GM18507 (cell line): ENCODE results near the gene MTHFS.

Experiments used
- DNase-seq: peaks from one replicate; pipeline ENCODE4 v3.0.0; 2011; ENCODE audit warnings: low read depth; ENCODE audit not compliant: insufficient read length; ENCODE audit errors: extremely low spot score
- FAIRE-seq: peaks from 2 replicates; lab custom pipeline; 2011; peaks lifted over from hg19 to GRCh38; lab: Jason Lieb, UNC

The MTHFS gene

DNA sequence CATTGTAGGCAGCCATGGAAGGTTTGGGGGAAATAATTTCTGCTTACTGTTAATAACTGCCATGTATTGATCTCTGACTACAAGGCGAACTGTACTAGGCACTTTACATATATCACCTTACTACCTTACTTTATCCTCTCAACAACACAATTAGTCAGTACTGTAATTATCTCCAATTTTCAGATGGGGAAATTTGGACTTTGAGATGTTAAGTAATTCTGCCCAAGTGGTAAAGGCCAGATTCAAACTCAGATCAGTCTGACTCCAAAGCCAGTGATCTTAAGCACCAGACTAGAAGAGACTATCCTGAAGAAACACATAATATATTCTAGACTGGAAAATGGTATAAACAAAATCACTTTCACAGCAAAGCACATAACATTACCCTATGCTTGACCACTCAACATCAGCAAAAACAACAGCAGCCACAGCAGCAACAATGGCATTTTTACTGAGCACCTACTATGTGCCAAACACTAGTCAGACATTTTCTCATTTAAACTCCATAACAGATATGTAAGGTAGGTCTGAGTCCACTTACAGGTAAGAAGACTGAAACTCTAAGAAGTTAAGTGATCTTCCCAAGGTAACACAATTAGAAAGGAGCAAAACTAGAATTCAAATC lies 13.1 kb downstream of the MTHFS start:
- FAIRE-seq: peak; percentile 38
- no peak for DNase-seq

- no peak for DNase-seq
Measured at GRCh38 chr15:79881668-79882067, 15.1 kb downstream of the MTHFS start.

DNA sequence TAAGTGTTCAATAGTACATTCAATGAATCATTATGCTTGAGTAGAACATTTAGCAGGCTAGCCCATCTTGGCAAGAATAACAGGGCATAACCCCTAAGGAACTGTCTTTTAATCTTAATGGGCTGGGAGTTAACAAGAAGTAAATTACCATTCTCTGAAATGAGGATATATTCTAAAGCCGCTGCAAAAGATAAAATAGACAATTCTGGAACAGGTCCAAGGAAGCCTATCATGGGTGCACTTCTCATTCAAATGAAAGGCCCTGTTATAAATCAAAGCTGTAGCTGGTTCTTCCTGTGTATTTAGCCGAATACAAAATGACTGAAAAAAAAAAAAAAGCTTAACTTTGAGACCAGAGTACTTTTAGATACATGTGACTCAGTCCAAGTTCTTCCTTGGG lies 15.6 kb downstream of the MTHFS start:
- FAIRE-seq (no peak), DNase-seq (no peak)

More at GRCh38 chr15:79881668-79882067, 15.1 kb downstream of the MTHFS start:
- FAIRE-seq: peak; percentile 60

DNA sequence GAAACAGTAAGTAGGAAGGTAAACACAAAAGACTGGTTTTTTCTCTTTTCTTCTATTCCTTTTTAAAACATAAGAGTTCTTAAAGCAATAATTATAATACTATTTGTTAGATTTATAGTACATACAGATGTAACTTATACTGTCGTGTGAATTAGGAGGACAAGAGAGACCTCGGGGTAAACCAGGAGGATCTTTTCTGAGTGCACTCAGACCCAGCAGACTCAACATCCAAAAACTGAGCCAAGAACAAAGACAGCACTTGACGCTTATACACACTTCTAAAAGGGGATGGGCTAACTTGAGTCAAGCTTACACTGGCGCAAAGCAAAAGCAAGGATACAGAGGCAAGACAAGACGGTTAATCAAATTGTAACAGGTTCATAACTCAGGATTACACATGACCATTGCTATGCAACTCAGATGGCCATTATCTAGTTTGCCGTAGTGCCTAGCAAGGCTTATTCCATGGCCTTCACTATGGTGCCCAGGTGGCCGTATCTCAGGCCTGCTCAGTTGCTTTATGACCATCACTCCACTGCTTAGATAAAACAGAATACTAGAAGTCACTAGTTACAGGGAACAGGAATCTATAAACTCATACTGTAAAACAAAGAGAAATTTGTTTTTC lies 18.6 kb downstream of the MTHFS start:
- DNase-seq (no peak), FAIRE-seq (no peak)

DNA sequence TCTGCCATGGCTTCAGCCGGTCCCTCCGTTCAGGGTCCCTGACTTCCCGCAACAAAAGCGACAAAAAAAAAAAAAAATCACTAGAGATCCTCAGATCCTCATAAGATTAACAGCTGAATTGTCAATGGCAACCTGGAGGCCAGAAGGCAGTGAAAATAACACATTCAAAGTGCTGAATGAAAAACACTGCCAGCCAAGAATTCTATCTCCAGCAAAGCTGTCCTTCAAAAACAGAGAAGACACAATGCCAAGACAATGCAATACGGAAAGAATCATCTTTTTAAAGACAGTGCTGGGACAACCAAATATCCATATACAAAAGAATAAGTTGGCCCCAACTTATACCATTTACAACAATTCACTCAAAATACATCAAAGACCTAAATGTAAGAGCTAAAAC lies 21.6 kb downstream of the MTHFS start:
- FAIRE-seq: no peak
- DNase-seq: no peak

- no peak for DNase-seq
Measured at GRCh38 chr15:79874242-79874641, 22.6 kb downstream of the MTHFS start.

GRCh38 chr15:79872358-79873017 lies 24.3 kb downstream of the MTHFS start:
- DNase-seq (no peak), FAIRE-seq (no peak)

More at GRCh38 chr15:79874242-79874641, 22.6 kb downstream of the MTHFS start:
- no peak for FAIRE-seq

- DNase-seq (no peak), FAIRE-seq (no peak)
Measured at GRCh38 chr15:79868554-79868953, 28.3 kb downstream of the MTHFS start.

- DNase-seq (no peak), FAIRE-seq (no peak)
Measured at GRCh38 chr15:79863886-79864285, 32.9 kb downstream of the MTHFS start.

GRCh38 chr15:79862191-79862590 lies 34.6 kb downstream of the MTHFS start:
- FAIRE-seq: no peak

DNA sequence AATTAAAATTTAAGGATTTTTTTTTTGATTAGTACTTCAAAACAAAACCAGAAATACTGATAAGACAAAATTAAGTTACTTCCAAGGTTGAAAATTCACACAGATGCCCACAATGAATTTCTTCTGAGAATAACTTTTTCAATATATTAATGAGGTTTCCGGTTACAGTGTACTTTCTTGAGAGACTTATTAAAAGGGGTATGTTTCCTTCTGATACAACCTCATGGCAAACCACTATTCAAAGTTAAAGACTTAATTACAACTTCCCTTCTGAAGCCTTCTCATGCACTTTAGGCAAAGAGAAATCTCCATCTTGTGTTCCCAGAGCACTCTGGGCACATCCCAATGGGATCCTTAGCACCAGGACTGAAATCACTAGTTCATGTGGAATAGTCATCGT lies 36.2 kb downstream of the MTHFS start:
- DNase-seq (no peak), FAIRE-seq (no peak)

More at GRCh38 chr15:79862191-79862590, 34.6 kb downstream of the MTHFS start:
- no peak for DNase-seq

GRCh38 chr15:79858469-79858868 lies 38.3 kb downstream of the MTHFS start:
- DNase-seq (no peak), FAIRE-seq (peak; percentile 56)

- peak; percentile 39 for DNase-seq
- FAIRE-seq: peak; percentile 94
Measured at GRCh38 chr15:79853492-79854328, 43.1 kb downstream of the MTHFS start.

GRCh38 chr15:79849789-79850188 lies 47.0 kb downstream of the MTHFS start:
- FAIRE-seq (no peak), DNase-seq (no peak)

GRCh38 chr15:79846539-79846938 lies 50.3 kb downstream of the MTHFS start:
- FAIRE-seq: no peak

DNA sequence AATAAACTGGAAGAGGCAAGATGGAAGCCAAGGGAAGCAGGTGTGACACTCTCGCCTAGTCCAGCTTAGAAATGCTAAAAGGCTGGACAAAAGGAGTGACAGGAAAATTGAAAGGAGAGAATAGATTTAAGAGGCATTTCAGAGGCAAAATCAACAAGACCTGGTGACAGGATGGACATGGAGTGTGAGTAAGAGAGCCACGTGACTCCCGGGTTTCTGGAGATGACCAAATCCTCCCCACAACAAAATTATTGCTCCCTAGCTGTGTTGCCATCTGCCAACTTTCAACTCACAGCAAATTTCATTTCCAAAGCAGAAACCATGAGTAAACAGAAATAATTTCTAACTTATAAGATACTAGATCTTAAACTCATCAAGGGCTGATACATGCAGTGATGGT lies 52.6 kb downstream of the MTHFS start:
- DNase-seq: no peak
- FAIRE-seq: no peak

More at GRCh38 chr15:79846539-79846938, 50.3 kb downstream of the MTHFS start:
- DNase-seq: no peak

GRCh38 chr15:79837846-79838245 lies 59.0 kb downstream of the MTHFS start:
- DNase-seq (no peak), FAIRE-seq (no peak)

GRCh38 chr15:79834495-79834894 lies 62.3 kb downstream of the MTHFS start:
- FAIRE-seq (no peak), DNase-seq (no peak)

DNA sequence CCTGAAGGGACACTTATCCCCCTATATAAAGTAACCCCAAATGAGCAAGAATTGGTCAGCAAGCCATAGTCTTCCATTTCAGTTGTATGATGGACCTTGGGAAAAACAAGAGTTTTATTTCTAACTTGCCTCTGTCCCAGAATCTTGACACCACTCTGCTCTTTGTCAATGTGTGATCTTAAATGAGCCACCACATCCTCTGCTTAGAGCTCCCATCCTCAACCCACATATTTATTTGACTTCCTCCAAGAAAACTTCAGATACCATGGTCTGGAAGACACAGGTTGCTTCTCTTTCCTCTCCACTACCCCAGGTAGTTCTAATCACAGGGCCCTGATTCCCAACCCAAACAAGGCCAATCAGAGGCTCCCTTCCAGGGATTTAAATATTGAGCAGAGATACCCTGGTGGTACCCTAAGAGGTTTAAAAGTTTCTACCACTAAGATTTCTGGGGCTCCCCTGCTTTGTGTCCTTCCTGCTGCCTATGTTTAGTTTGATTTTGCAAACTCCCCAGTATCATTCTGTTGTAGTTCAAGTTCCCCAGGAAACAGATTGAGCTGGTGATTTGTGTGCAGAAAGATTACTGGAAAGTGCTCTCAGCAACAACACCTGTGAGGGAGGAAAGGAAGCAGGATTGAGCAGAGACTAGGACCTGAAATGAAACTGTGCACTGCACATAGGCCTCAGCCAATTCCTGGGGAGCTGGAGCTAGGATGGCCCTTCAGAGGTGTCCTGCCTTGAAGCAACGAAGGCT lies 64.3 kb downstream of the MTHFS start:
- DNase-seq (no peak), FAIRE-seq (no peak)
